Sigmoid colon (tissue), 3 donors: ENCODE data around the gene CSNK1A1L.

Source experiments
- CTCF ChIP-seq, 4 experiments: fragments of 450-650 bp in 3 of 4; fragments of 200-600 bp in 1 of 4; IDR thresholded peaks; one replicate each; pipeline ENCODE4 v1.5.1; 2016 to 2019; ENCODE audit warnings: antibody characterized with exemption in 4 of 4, mild to moderate bottlenecking in 3 of 4, moderate library complexity in 2 of 4
- POLR2A ChIP-seq, 2 donors: fragments of 450-650 bp; IDR thresholded peaks; one replicate each; pipeline ENCODE4 v1.6.1; 2016; ENCODE audit warnings: antibody characterized with exemption in 2 of 2, mild to moderate bottlenecking in 2 of 2, moderate library complexity in 2 of 2

GRCh38 chr13:37143911-37144310 lies 38.4 kb upstream of the CSNK1A1L start:
- TF ChIP-seq CTCF (IDR thresholded peaks at IDR 0.05) (no peak), POLR2A (IDR thresholded peaks at IDR 0.05) (no peak)
